NCI-H69 (cell line): Measurements from ENCODE around the gene HP1BP3.

Source experiments
- DNase-seq: peaks from one replicate; lab custom pipeline; 2025; lab: John Stamatoyannopoulos, UW

HP1BP3 gene

DNA sequence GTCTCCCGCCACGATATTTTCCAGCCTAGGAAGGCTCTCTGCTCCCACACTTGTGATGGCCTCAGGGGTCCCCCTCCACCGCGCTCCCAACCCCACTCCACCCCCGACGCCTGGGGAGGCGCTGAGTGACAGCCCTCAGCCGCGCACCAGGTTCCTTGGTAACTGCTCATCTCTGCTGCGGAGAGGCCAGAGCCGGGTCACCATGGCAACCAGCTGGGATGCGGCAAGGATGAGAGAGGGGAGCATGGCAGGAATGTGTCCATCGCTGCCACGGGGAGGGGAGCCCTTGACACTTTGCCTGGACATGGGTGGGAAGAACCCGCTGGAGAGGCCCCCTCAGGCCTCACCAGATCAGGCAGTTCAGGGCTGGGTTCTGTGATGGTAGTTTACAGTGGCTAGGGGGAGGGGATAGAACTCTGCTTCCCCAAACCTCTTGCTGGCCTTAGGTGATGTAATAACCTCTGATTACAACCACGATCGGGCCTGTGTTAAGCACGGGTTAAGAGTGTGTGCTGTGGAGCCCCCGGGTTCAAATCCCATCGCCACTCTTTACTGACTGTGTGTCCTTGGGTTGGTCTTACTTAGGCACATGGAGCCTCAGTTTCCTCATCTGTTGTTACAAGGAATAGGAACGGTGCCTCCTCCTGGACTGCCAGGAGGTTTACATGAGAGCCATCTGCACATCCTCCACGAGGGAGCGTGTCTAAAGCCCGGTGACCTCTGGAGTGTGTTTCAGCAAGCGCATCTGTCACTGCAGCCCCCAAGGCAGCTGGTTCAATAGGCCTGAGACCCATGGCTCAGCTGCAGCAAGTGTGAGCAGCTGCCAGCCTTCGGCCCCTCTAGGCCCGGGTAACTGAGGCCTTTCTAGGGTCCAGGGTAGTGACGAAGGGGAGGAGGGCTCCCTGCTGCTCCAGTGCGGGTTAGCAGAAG lies 75.6 kb downstream of the HP1BP3 start:
- no peak for DNase-seq

DNA sequence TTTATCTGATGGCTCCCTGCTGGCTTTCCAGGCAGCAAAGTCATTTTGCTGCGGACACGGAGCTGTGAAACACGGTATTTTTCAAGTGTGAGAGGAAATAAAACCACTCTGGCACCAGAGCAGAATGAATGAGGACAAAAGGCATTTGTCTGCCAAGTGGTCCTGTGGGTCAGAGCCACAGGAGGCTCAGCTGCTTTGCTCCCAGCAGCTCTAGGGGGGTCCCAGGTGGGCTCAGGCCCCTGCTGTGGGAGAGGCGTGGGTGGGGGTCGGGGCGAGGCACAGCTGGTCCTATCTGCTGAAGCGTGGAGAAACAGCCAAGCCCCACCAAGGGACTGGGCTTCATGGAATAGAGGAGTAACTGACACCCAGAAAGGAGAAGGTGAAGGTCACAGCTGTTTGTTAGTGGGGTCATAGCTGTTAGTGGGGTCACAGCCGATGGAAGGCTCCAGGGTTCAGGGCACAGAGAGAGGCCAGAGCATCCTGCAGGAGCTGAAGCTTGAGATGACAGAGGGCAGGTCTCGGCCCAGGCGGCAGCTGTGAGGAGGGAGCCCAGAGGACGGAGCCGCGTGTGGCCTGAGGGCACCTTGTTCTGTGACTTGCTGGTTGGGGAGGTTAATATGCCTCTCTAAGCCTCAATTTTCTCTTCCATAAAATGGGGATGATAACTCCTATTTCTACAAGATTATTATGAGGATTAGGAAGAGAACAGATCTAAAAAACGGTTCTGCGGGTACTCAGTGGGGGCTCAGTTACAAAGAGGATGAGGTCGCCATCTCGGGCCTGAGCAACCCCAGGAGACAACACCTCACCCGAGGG lies 76.4 kb downstream of the HP1BP3 start:
- DNase-seq: peak; percentile 9

- DNase-seq: no peak
These were observed 77.2 kb downstream of the HP1BP3 start for GRCh38 chr1:20709868-20710267.

GRCh38 chr1:20708891-20709290 lies 78.2 kb downstream of the HP1BP3 start:
- no peak for DNase-seq

DNA sequence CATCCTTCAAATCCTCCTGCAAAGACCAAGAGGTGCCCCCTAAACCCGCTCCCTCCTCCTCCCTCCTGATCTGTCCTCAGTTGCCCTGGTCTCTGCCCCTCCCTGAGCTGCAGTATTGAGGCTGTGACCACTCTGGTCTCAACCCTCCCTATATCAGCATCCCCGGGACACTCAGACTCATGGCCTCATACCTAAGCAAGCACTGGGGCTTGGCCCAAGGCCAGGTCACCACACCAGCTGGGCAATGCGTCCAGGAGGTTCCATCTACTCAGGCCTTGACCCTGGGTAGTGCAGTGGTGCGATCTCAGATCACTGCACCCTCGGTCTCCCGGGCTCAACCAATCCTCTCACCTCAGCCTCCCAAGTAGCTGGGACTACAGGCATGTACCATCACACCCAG lies 79.0 kb downstream of the HP1BP3 start:
- no peak for DNase-seq

GRCh38 chr1:20706841-20707240 lies 80.3 kb downstream of the HP1BP3 start:
- no peak for DNase-seq

DNA sequence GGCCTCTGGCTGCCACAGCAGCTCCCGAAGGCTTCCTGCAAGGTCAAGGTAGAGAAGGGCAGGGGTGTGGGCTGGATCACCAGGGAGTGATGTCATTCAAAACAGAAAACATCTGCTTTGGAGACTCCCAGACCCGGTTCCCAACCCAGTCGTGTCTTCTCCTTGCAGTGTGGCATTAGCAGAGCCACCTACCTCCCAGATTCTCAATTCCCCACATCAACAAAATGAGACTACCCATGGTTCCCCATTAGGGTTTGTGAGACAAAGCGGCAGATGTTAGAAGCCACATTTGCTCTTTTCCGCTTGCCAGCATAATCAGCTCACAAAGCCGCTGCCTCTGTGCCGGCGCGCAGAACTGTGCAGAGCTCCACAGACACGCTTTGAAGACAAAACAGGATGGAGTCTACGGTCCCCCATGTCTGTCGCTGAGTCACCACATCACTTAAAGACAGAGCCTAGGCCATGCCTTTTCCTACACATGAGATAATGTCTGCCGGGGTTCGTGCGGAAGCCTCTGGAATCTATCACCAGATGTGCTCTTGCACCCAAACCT lies 81.8 kb downstream of the HP1BP3 start:
- DNase-seq: peak; percentile 6

- DNase-seq: no peak
These were observed 82.5 kb downstream of the HP1BP3 start for GRCh38 chr1:20704390-20705202.

GRCh38 chr1:20703124-20703756 lies 83.9 kb downstream of the HP1BP3 start:
- no peak for DNase-seq

DNA sequence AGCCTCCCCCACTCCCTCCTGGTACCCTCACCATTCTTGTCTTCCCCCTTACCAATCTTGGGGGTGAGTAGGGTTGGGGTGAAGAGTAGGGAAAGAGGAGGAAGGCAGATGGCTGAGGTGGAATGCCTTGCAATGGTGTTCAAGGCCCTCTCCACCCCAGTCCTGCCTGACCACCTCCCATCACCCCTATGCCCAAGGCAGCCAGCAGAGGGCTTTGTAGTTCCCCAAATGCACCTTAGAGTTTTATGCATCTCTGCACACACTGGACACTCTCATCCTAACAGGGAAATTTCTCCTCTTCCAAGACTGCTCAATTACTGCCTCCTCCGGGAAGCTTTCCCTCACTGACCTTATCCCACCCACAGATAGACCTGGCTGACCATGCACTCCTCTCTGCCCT lies 84.7 kb downstream of the HP1BP3 start:
- peak; percentile 6 for DNase-seq

DNA sequence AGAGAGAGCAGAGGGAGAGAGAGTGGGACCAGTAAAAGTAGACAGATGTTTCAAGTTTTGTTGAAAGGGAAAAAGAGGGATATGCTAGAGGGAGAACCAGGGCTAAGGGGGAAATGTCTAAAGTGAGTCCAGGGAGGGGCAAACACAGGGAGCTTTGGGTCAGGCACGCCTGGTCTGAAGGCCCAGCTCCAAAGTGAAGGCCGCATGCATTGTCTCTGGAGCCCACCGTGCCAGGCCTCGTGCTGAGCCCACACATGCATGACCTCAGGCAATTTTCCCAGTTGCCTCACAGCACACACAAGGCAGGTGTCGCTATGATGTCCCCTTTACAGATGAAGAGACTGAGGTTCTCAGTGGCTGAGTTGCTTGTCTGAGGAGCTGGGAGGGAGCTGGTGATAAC lies 85.3 kb downstream of the HP1BP3 start:
- no peak for DNase-seq

- DNase-seq: no peak
These were observed 85.7 kb downstream of the HP1BP3 start for GRCh38 chr1:20701446-20701845.

DNA sequence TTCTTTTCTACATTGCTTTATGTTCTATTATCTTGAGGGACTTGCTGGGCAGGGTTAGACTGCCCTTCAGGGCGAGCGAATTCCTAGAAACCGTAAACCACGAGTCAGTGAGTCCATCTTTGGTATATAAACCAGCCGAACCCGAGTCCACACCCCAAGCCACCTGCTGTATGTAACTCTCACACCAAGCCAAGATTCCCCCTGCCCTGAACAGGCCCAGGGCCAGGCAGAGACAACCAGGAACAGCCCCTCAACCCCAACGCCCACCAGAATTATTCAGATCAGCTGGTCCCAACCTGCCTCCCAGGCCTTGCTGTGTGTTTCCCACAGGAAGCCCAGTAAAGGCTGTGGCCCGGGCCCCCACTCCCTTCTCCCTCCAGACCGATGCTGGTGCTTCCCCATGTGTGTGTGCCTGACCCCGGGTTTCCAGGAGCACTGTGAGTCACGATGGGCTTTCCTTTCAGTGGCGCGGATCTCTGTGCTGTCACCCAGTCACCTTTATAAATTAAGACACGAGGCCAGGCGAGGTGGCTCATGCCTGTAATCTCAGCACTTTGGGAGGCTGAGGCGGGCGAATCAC lies 86.4 kb downstream of the HP1BP3 start:
- no peak for DNase-seq

GRCh38 chr1:20699558-20699957 lies 87.5 kb downstream of the HP1BP3 start:
- peak; percentile 23 for DNase-seq

DNA sequence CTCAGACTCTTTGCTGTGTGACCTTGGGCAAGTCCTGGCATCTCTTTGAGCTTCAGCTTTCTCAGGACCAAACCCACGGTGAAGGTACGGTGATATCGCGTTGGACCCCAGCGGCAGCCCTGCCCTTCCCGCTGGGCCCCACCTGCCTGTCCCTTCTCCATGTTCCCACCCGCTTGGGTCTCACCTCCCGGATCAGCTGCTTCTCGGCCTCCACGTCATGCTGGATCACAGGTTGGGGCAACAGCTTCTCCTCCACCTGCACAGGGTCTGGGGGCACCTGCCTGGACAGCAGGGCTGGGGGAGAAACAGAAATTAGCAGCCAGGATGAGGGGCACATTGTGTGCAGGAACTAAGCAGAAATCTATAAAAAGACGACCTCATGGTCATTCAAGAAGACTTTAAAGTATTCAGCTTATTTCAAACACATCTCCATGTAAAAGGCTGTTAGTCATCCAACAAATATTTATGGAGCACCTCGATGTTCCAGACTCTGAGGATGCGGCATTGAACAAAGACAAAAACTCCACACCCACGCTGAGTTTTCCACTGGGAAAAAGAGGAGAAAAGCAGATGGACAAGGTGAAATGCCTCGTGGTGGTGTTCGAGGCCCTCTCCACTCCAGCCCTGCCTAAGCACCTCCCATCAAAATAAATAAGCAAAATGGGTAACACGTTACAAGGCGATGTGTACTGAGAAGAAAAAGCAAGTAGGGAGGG lies 88.8 kb downstream of the HP1BP3 start:
- no peak for DNase-seq

DNA sequence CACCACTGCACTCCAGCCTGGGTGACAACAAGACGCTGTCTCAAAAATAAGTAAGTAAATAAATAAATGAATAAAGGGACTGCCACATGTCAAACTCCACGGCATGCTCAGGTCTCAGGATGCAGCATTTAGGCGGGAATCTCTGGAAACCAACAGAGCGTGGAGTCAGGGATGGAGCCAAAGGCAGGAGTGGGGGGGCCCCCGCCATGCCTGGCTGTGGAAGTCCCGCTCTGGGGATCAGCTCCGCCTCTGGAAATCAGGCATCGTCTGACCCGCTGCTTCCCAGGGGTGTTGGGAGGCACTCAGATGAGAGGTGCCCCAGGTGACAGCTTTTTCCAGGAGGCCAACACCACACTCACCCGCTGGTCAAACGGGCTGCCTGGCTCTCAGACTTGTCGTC lies 89.5 kb downstream of the HP1BP3 start:
- DNase-seq: no peak

DNA sequence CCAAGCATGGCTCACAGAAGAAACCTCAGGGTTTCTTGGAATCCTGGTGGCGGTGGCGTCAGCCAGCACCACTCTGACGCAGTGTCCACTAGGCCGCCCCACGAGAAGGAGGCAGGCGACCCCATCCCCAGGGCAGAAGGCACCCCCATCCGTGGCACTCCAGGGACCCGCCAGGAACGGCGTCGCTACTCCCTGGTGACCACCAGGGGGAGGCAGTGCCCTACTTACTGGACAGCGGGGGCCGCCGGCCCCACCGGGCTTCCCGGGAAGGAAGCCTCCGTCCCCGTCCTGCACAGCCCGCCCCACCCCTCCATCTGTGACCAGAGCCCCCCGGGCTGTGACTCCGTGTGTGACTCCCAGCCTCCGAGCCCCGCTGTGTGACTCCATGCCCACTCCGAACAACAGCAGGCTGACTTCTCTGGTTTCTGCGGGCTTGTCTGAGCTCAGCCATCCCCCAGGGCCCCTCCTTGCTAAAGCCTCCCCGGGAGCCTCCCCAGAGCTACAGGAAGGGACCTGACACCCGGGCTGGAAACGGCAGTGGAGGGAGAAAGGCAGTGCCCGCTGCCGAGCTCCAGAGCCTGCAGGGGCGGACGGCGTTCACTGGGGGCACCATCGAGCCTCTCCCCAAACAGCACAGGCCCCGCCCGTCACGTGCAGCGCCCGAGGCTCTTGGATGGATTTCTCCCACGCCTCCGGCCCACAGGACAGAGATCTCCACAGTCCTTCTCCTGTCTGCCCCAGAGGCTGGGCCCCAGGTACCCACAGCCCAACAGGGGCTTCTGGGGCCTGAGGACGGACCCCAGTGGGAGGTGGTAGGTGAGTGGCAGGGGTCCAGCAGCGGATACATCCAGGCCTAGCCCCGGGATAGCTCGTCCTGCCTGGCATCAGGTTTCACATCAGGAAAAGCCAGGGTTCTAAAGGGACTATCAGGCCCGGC lies 90.4 kb downstream of the HP1BP3 start:
- peak; percentile 91 for DNase-seq

GRCh38 chr1:20695515-20695914 lies 91.6 kb downstream of the HP1BP3 start:
- DNase-seq: no peak

- no peak for DNase-seq
These were observed 93.5 kb downstream of the HP1BP3 start for GRCh38 chr1:20693623-20694022.
